Endodermal cell (in vitro differentiated cells): Measurements from ENCODE around the gene MAGEA9. TPM values are rescaled to one million over a fixed set of nuclear protein-coding genes. Genes with fewer than 3 reads are reported as not detected.
A peak's percentile ranks its signal among the peaks of the same experiment; 100 is the strongest.

ENCODE experiments used
- DNase-seq: peaks from one replicate; pipeline ENCODE4 v3.0.0-alpha.2; 2017
- H3K27ac ChIP-seq: 2 replicates; pipeline ENCODE4 v1.5.1; 2013; ENCODE audit warnings: mild to moderate bottlenecking, low read depth, low read length, moderate library complexity
- H3K27me3 ChIP-seq: 2 replicates; pipeline ENCODE4 v1.6.1; 2013; ENCODE audit warnings: mild to moderate bottlenecking, low read length, moderate library complexity; ENCODE audit not compliant: insufficient read depth, control insufficient read depth, poor library complexity, severe bottlenecking
- H3K36me3 ChIP-seq: 2 replicates; pipeline ENCODE4 v1.7.0; 2013; ENCODE audit warnings: mild to moderate bottlenecking, low read length, moderate library complexity; ENCODE audit not compliant: control insufficient read depth, insufficient read depth
- H3K4me1 ChIP-seq: one replicate; pipeline ENCODE4 v1.7.0; 2013; ENCODE audit warnings: low read length; ENCODE audit not compliant: control insufficient read depth, insufficient read depth
- H3K4me3 ChIP-seq: 2 replicates; pipeline ENCODE4 v1.5.1; 2013; ENCODE audit warnings: mild to moderate bottlenecking, low read length, moderate library complexity
- H3K9ac ChIP-seq: 2 replicates; pipeline ENCODE4 v1.6.1; 2013; ENCODE audit warnings: mild to moderate bottlenecking, low read length, moderate library complexity; ENCODE audit not compliant: poor library complexity, severe bottlenecking; ENCODE audit errors: extremely low read depth
- H3K9me3 ChIP-seq: 2 replicates; pipeline ENCODE4 v1.6.1; 2013; ENCODE audit warnings: mild to moderate bottlenecking, low read length, moderate library complexity; ENCODE audit not compliant: control insufficient read depth
- H3K27ac Mint-ChIP-seq: 2 replicates; pipeline ENCODE4 v1.8.0; 2020; ENCODE audit warnings: mixed read lengths
- H3K27me3 Mint-ChIP-seq: 2 replicates; pipeline ENCODE4 v1.8.0; 2021; ENCODE audit warnings: mild to moderate bottlenecking, mixed read lengths; ENCODE audit not compliant: insufficient read depth
- H3K36me3 Mint-ChIP-seq: 2 replicates; pipeline ENCODE4 v1.8.0; 2020; ENCODE audit warnings: low read depth, mixed read lengths
- H3K4me1 Mint-ChIP-seq: 2 replicates; pipeline ENCODE4 v1.8.0; 2020; ENCODE audit warnings: mixed read lengths
- H3K4me3 Mint-ChIP-seq: 2 replicates; pipeline ENCODE4 v1.8.0; 2020; ENCODE audit warnings: mild to moderate bottlenecking, moderate library complexity, mixed read lengths
- H3K9me3 Mint-ChIP-seq: 2 replicates; pipeline ENCODE4 v1.8.0; 2020; ENCODE audit warnings: mild to moderate bottlenecking, mixed read lengths
- CTCF ChIP-seq: fragments of 200-600 bp; sonication (generic); conservative IDR thresholded peaks from 2 replicates; pipeline ENCODE4 v1.5.0; 2021; ENCODE audit warnings: antibody characterized with exemption, mild to moderate bottlenecking
- WGBS, 2 experiments: methylation state at CpG; one replicate each; pipeline versions ENCODE4 v1.1.5 to v1.1.7; 2013; ENCODE audit warnings: missing lambda C conversion rate in 2 of 2, mixed read lengths in 1 of 2; ENCODE audit not compliant: insufficient coverage in 1 of 2, insufficient read length in 1 of 2; 5-methylcytosine and 5-hydroxymethylcytosine counted together
- total RNA-seq, 2 donors: library from RNA; stranded (reverse); fragmentation: NEBNext Ultra II Directional in 1 of 2; extraction: Animal tissue kit (Norgen Biotek cat#: 25700) in 1 of 2; gene quantifications; 2 replicates in 1 of 2; 3 replicates in 1 of 2; pipeline ENCODE4 v1.2.1, GENCODE V29; 2021

Gene MAGEA9
- total RNA-seq, 2 donors from 2014 or later: not detected

GRCh38 chrX:149799095-149799714, 17.5 kb downstream of the MAGEA9 start:
- Histone ChIP-seq H3K4me3 (no peak overlapping the region), H3K9me3 (no peaks in the 10 kb centered on the region), H3K4me1 (no peaks in the 10 kb centered on the region), H3K9ac (no peak overlapping the region), H3K36me3 (no peaks in the 10 kb centered on the region), H3K27me3 (no peaks in the 10 kb centered on the region), H3K27ac (no peak overlapping the region)
- H3K4me1 Mint-ChIP-seq: peaks cover 16% of the 10 kb centered on the region
- H3K4me3 Mint-ChIP-seq: no peak overlapping the region
- 89 to 100% methylated on average over 2 to 5 of the region's 6 CpGs for WGBS, 2 experiments
- peaks cover 13% of the 10 kb centered on the region for H3K27me3 Mint-ChIP-seq
- DNase-seq: peak; percentile 28
- no peak for TF ChIP-seq CTCF
- no peak overlapping the region for H3K27ac Mint-ChIP-seq
- no peaks in the 10 kb centered on the region for H3K36me3 Mint-ChIP-seq
- H3K9me3 Mint-ChIP-seq: peaks cover 54% of the 10 kb centered on the region

GRCh38 chrX:149799938-149800337, 18.2 kb downstream of the MAGEA9 start:
- Mint-ChIP-seq H3K36me3 (no peaks in the 10 kb centered on the region), H3K27ac (no peak overlapping the region), H3K4me1 (peaks cover 16% of the 10 kb centered on the region), H3K9me3 (peaks cover 57% of the 10 kb centered on the region), H3K27me3 (peaks cover 14% of the 10 kb centered on the region), H3K4me3 (no peak overlapping the region)
- no peak overlapping the region for H3K9ac ChIP-seq
- 93 to 100% methylated on average over 2 of the region's 3 CpGs for WGBS, 2 experiments
- TF ChIP-seq CTCF: no peak
- no peak overlapping the region for H3K4me3 ChIP-seq
- H3K4me1 ChIP-seq: no peaks in the 10 kb centered on the region
- H3K27ac ChIP-seq: no peak overlapping the region
- DNase-seq: no peak
- no peaks in the 10 kb centered on the region for H3K36me3 ChIP-seq
- H3K9me3 ChIP-seq: no peaks in the 10 kb centered on the region
- no peaks in the 10 kb centered on the region for H3K27me3 ChIP-seq

GRCh38 chrX:149803458-149804062, 21.8 kb downstream of the MAGEA9 start:
- no peak overlapping the region for H3K27ac Mint-ChIP-seq
- H3K9me3 Mint-ChIP-seq: peaks cover 54% of the 10 kb centered on the region
- peaks cover 16% of the 10 kb centered on the region for H3K4me1 Mint-ChIP-seq

More at GRCh38 chrX:149803458-149804062, 21.8 kb downstream of the MAGEA9 start:
- peaks cover 29% of the 10 kb centered on the region for H3K27me3 Mint-ChIP-seq
- DNase-seq: peak; percentile 38
- WGBS, 2 experiments: 83 to 100% methylated on average over 1 to 10 of the region's 10 CpGs
- Histone ChIP-seq H3K36me3 (no peaks in the 10 kb centered on the region), H3K9me3 (no peaks in the 10 kb centered on the region), H3K27ac (no peak overlapping the region), H3K4me1 (no peaks in the 10 kb centered on the region), H3K27me3 (no peaks in the 10 kb centered on the region), H3K4me3 (no peak overlapping the region), H3K9ac (no peak overlapping the region)
- H3K36me3 Mint-ChIP-seq: no peaks in the 10 kb centered on the region
- no peak for TF ChIP-seq CTCF
- H3K4me3 Mint-ChIP-seq: no peak overlapping the region
